ENCODE results near the gene PCDHB1.

PCDHB1 gene

GRCh38 chr5:141002605-141002965, 48.6 kb upstream of the PCDHB1 start:
- Histone ChIP-seq H3K27ac (ENCODE audit: low read length) (no peak overlapping the region), H4K20me1 (ENCODE audit: insufficient read depth, low read length) (no peaks in the 10 kb centered on the region), H3K4me3 (ENCODE audit: low read depth in 1 of 2, low read length in 2 of 2) (no peak overlapping the region), H3K9me3 (ENCODE audit: insufficient read depth, low read length, severe bottlenecking) (no peaks in the 10 kb centered on the region), H3K79me2 (ENCODE audit: insufficient read depth, low read length) (no peaks in the 10 kb centered on the region), H3K27me3 (ENCODE audit: insufficient read depth, low read length, poor library complexity) (peaks cover 13% of the 10 kb centered on the region), H2AFZ (ENCODE audit: low read depth, low read length) (no peak overlapping the region), H3K9ac (ENCODE audit: low read depth, low read length) (no peak overlapping the region), H3K4me1 (ENCODE audit: insufficient read depth, low read length) (no peaks in the 10 kb centered on the region), H3K36me3 (ENCODE audit: insufficient read depth, low read length) (no peaks in the 10 kb centered on the region), H3K4me2 (ENCODE audit: insufficient read depth, low read length) (no peak overlapping the region)
- TF ChIP-seq, protein P1, sequence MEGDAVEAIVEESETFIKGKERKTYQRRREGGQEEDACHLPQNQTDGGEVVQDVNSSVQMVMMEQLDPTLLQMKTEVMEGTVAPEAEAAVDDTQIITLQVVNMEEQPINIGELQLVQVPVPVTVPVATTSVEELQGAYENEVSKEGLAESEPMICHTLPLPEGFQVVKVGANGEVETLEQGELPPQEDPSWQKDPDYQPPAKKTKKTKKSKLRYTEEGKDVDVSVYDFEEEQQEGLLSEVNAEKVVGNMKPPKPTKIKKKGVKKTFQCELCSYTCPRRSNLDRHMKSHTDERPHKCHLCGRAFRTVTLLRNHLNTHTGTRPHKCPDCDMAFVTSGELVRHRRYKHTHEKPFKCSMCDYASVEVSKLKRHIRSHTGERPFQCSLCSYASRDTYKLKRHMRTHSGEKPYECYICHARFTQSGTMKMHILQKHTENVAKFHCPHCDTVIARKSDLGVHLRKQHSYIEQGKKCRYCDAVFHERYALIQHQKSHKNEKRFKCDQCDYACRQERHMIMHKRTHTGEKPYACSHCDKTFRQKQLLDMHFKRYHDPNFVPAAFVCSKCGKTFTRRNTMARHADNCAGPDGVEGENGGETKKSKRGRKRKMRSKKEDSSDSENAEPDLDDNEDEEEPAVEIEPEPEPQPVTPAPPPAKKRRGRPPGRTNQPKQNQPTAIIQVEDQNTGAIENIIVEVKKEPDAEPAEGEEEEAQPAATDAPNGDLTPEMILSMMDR (IDR thresholded peaks at IDR 0.05; ENCODE audit: borderline replicate concordance, extremely low read depth, low read length, poor library complexity, severe bottlenecking) = no peak
- no peak for TF ChIP-seq EZH2 (IDR thresholded peaks at IDR 0.05; ENCODE audit: borderline replicate concordance, low read depth, low read length, severe bottlenecking)
- ATAC-seq (ENCODE audit: insufficient read depth, low read depth) (no peak), DNase-seq (no peak)

DNA sequence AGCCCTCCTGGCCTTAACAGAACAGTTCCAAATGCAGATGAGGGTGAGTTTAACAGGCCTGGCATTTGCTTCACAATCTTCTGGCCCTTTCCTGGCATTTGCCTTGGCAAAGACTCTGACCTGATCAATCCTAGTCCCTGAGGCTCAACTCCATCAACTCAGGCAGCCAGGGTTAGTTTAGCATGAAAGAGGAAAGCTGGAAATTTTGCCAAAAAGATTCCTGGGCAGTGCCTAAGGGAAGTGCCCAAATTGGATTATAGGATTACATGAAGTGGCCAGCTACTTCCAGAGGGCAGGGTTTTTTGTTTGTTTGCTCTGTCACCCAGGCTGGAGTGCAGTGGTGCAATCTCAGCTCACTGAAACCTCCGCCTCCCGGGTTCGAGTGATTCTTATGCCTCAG, 48.1 kb upstream of the PCDHB1 start:
- H3K9me3 ChIP-seq (ENCODE audit: insufficient read depth, low read length, severe bottlenecking) = no peaks in the 10 kb centered on the region
- H3K4me2 ChIP-seq (ENCODE audit: insufficient read depth, low read length) = no peak overlapping the region
- ATAC-seq (ENCODE audit: insufficient read depth, low read depth) (no peak), DNase-seq (no peak)
- no peak overlapping the region for H2AFZ ChIP-seq (ENCODE audit: low read depth, low read length)
- H3K27ac ChIP-seq (ENCODE audit: low read length) = no peak overlapping the region
- no peaks in the 10 kb centered on the region for H3K79me2 ChIP-seq (ENCODE audit: insufficient read depth, low read length)
- H4K20me1 ChIP-seq (ENCODE audit: insufficient read depth, low read length) = no peaks in the 10 kb centered on the region
- no peak overlapping the region for H3K9ac ChIP-seq (ENCODE audit: low read depth, low read length)
- H3K4me3 ChIP-seq (ENCODE audit: low read depth in 1 of 2, low read length in 2 of 2) = no peak overlapping the region
- H3K36me3 ChIP-seq (ENCODE audit: insufficient read depth, low read length) = no peaks in the 10 kb centered on the region
- TF ChIP-seq EZH2 (IDR thresholded peaks at IDR 0.05; ENCODE audit: borderline replicate concordance, low read depth, low read length, severe bottlenecking) = no peak
- TF ChIP-seq, protein P1 (IDR thresholded peaks at IDR 0.05; ENCODE audit: borderline replicate concordance, extremely low read depth, low read length, poor library complexity, severe bottlenecking) = no peak
- H3K4me1 ChIP-seq (ENCODE audit: insufficient read depth, low read length) = no peaks in the 10 kb centered on the region
- peaks cover 13% of the 10 kb centered on the region for H3K27me3 ChIP-seq (ENCODE audit: insufficient read depth, low read length, poor library complexity)

DNA sequence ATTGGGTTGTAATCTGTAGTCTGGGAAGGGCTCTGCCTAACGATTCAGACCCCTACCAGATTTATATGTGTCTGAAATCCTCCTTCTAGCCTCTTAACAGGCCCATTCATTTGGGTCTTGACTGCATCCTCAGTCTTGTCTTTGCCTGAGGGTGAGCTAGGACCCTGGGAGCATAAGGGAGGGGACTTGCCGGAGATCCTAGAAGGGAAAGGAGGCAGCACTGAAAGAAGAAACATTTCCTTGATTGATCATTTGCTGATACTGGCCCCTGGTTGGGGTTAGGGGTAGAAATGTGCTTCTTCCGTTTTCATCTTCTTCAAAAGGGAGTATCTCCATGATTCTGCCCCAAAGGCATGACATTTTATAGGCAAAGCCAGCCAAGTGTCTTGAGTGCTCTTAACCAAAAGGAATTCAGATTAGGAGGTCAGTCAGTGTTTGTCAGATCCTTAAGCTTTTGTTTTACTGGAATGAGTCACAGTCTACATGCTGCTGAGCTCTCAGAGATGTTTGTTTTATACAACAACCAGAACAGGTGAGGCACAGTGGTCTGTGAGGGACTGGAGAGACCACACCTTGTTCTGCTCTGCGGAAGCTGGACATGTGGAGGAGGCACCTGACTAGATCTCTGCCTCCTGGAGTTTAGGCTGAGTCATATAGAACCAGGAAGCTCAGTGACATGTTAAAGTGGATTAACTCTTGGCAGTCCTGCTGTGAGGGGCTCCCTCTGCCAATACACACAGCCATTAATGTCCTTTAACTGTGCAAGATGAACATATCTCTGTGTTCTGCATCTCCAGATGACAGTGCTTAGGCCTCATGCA, 47.2 kb upstream of the PCDHB1 start:
- Histone ChIP-seq H3K9me3 (ENCODE audit: insufficient read depth, low read length, severe bottlenecking) (no peaks in the 10 kb centered on the region), H3K4me3 (ENCODE audit: low read depth in 1 of 2, low read length in 2 of 2) (no peak overlapping the region), H3K27me3 (ENCODE audit: insufficient read depth, low read length, poor library complexity) (peaks cover 13% of the 10 kb centered on the region), H4K20me1 (ENCODE audit: insufficient read depth, low read length) (no peaks in the 10 kb centered on the region), H3K9ac (ENCODE audit: low read depth, low read length) (no peak overlapping the region), H3K4me2 (ENCODE audit: insufficient read depth, low read length) (no peak overlapping the region), H3K36me3 (ENCODE audit: insufficient read depth, low read length) (no peaks in the 10 kb centered on the region), H3K4me1 (ENCODE audit: insufficient read depth, low read length) (no peaks in the 10 kb centered on the region), H3K27ac (ENCODE audit: low read length) (no peak overlapping the region), H2AFZ (ENCODE audit: low read depth, low read length) (no peak overlapping the region), H3K79me2 (ENCODE audit: insufficient read depth, low read length) (no peaks in the 10 kb centered on the region)
- no peak for ATAC-seq (ENCODE audit: insufficient read depth, low read depth)
- no peak for DNase-seq
- TF ChIP-seq EZH2 (IDR thresholded peaks at IDR 0.05; ENCODE audit: borderline replicate concordance, low read depth, low read length, severe bottlenecking) = no peak
- TF ChIP-seq, protein P1 (IDR thresholded peaks at IDR 0.05; ENCODE audit: borderline replicate concordance, extremely low read depth, low read length, poor library complexity, severe bottlenecking) = no peak
